ENCODE results near the gene CDH24. TPM values are rescaled to one million over a fixed set of nuclear protein-coding genes. Genes with fewer than 3 reads are reported as not detected.

The CDH24 gene
- total RNA-seq, 2 donors from 2014 or later, result 16.9 to 17.2 TPM

- H3K36me3 Mint-ChIP-seq (ENCODE audit: low read depth), result peaks cover 71% of the 10 kb centered on the region
- peaks cover 13% of the 10 kb centered on the region for H3K4me1 Mint-ChIP-seq
- Histone ChIP-seq H3K36me3 (ENCODE audit: control insufficient read depth, insufficient read depth, low read length) (peaks cover 96% of the 10 kb centered on the region), H3K4me1 (ENCODE audit: control insufficient read depth, insufficient read depth, low read length) (peaks cover 9% of the 10 kb centered on the region), H3K9me3 (ENCODE audit: control insufficient read depth, low read length) (no peaks in the 10 kb centered on the region), H3K4me3 (ENCODE audit: low read length) (no peak overlapping the region), H3K27ac (ENCODE audit: low read depth, low read length) (no peak overlapping the region), H3K9ac (ENCODE audit: extremely low read depth, low read length, poor library complexity, severe bottlenecking) (no peak overlapping the region), H3K27me3 (ENCODE audit: control insufficient read depth, insufficient read depth, low read length, poor library complexity, severe bottlenecking) (no peaks in the 10 kb centered on the region)
- no peaks in the 10 kb centered on the region for H3K27me3 Mint-ChIP-seq (ENCODE audit: insufficient read depth)
- no peaks in the 10 kb centered on the region for H3K9me3 Mint-ChIP-seq
- no peak for TF ChIP-seq CTCF (conservative IDR thresholded peaks at IDR 0.05)
- 92% methylated on average over 1 of the region's 1 CpG; no CpG with 5 or more reads in 1 of the 2 experiments for WGBS, 2 experiments (ENCODE audit: insufficient coverage in 1 of 2, insufficient read length in 1 of 2)
- H3K4me3 Mint-ChIP-seq, result no peak overlapping the region
- DNase-seq, result no peak
- no peak overlapping the region for H3K27ac Mint-ChIP-seq
Observed at GRCh38 chr14:23080474-23080873, 23.2 kb upstream of the CDH24 start.

DNA sequence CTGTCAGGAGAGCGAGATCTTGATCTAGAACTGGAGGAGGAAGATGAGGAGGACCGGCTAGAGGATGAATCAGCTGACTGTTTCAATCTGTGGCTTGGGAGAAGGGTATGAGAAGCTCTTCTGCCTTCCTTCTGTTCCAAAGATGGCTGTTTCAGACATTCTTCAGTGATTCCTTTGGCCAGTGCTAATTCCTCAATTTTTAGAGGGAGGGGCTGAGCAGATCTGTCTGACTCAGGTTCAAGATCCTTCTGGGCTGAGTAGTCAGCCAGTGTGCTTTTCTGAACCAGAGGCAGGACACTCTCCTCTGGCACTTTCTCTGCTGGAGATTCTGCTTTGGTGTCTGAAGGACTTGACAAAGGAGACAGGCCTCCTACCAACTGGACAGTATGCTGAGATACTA, 22.4 kb upstream of the CDH24 start:
- H3K4me1 ChIP-seq (ENCODE audit: control insufficient read depth, insufficient read depth, low read length), result peaks cover 9% of the 10 kb centered on the region
- Mint-ChIP-seq H3K4me3 (no peak overlapping the region), H3K27me3 (ENCODE audit: insufficient read depth) (no peaks in the 10 kb centered on the region), H3K27ac (no peak overlapping the region), H3K4me1 (peaks cover 15% of the 10 kb centered on the region), H3K36me3 (ENCODE audit: low read depth) (peaks cover 69% of the 10 kb centered on the region), H3K9me3 (no peaks in the 10 kb centered on the region)
- no peak overlapping the region for H3K27ac ChIP-seq (ENCODE audit: low read depth, low read length)
- TF ChIP-seq CTCF (conservative IDR thresholded peaks at IDR 0.05), result no peak
- WGBS, 2 experiments (ENCODE audit: insufficient coverage in 1 of 2, insufficient read length in 1 of 2), result 96 to 100% methylated on average over 1 to 2 of the region's 2 CpGs
- DNase-seq, result no peak
- no peaks in the 10 kb centered on the region for H3K9me3 ChIP-seq (ENCODE audit: control insufficient read depth, low read length)
- no peak overlapping the region for H3K9ac ChIP-seq (ENCODE audit: extremely low read depth, low read length, poor library complexity, severe bottlenecking)
- no peak overlapping the region for H3K4me3 ChIP-seq (ENCODE audit: low read length)
- no peaks in the 10 kb centered on the region for H3K27me3 ChIP-seq (ENCODE audit: control insufficient read depth, insufficient read depth, low read length, poor library complexity, severe bottlenecking)
- peaks cover 96% of the 10 kb centered on the region for H3K36me3 ChIP-seq (ENCODE audit: control insufficient read depth, insufficient read depth, low read length)

- Mint-ChIP-seq H3K27ac (no peak overlapping the region), H3K9me3 (no peaks in the 10 kb centered on the region), H3K36me3 (ENCODE audit: low read depth) (peaks cover 73% of the 10 kb centered on the region), H3K27me3 (ENCODE audit: insufficient read depth) (no peaks in the 10 kb centered on the region), H3K4me1 (peaks cover 17% of the 10 kb centered on the region), H3K4me3 (no peak overlapping the region)
- WGBS, 2 experiments (ENCODE audit: insufficient coverage in 1 of 2, insufficient read length in 1 of 2), result 90% methylated on average over 2 of the region's 2 CpGs; no CpG with 5 or more reads in 1 of the 2 experiments
- Histone ChIP-seq H3K4me1 (ENCODE audit: control insufficient read depth, insufficient read depth, low read length) (peaks cover 9% of the 10 kb centered on the region), H3K9me3 (ENCODE audit: control insufficient read depth, low read length) (no peaks in the 10 kb centered on the region), H3K4me3 (ENCODE audit: low read length) (no peak overlapping the region), H3K9ac (ENCODE audit: extremely low read depth, low read length, poor library complexity, severe bottlenecking) (no peak overlapping the region), H3K36me3 (ENCODE audit: control insufficient read depth, insufficient read depth, low read length) (peaks cover 96% of the 10 kb centered on the region), H3K27ac (ENCODE audit: low read depth, low read length) (no peak overlapping the region), H3K27me3 (ENCODE audit: control insufficient read depth, insufficient read depth, low read length, poor library complexity, severe bottlenecking) (no peaks in the 10 kb centered on the region)
- no peak for DNase-seq
- TF ChIP-seq CTCF (conservative IDR thresholded peaks at IDR 0.05), result no peak
Observed at GRCh38 chr14:23078692-23079116, 21.4 kb upstream of the CDH24 start.
